Liver (tissue), 9 donors: ENCODE data around the gene CRLF1. TPM values are rescaled to one million over a fixed set of nuclear protein-coding genes. Genes with fewer than 3 reads are reported as not detected.

Source experiments
- DNase-seq: peaks from one replicate; pipeline ENCODE4 v3.0.0-alpha.2; 2017; ENCODE audit warnings: low spot score
- H3K27ac ChIP-seq, 2 donors: one replicate each; pipeline ENCODE4 v1.7.0; 2013; ENCODE audit warnings: inconsistent platforms in 2 of 2, low read length in 2 of 2, control low read depth in 1 of 2, low read depth in 1 of 2, mild to moderate bottlenecking in 1 of 2
- H3K27me3 ChIP-seq, 4 donors: one replicate each; pipeline versions ENCODE4 v1.6.1 to v1.7.0; 2013; ENCODE audit warnings: low read length in 3 of 4, inconsistent platforms in 1 of 4, mild to moderate bottlenecking in 1 of 4, moderate library complexity in 1 of 4; ENCODE audit not compliant: control insufficient read depth in 4 of 4, insufficient read depth in 4 of 4
- H3K36me3 ChIP-seq, 4 donors: one replicate each; pipeline versions ENCODE4 v1.6.1 to v1.7.0; 2013; ENCODE audit warnings: low read length in 3 of 4, mild to moderate bottlenecking in 3 of 4, low read depth in 1 of 4, moderate library complexity in 1 of 4; ENCODE audit not compliant: control insufficient read depth in 4 of 4, insufficient read depth in 3 of 4
- H3K4me1 ChIP-seq, 4 donors: one replicate each; pipeline versions ENCODE4 v1.6.1 to v1.7.0; 2013; ENCODE audit warnings: low read length in 3 of 4, mild to moderate bottlenecking in 3 of 4, moderate library complexity in 1 of 4; ENCODE audit not compliant: control insufficient read depth in 4 of 4, insufficient read depth in 4 of 4
- H3K4me3 ChIP-seq, 3 donors: one replicate each; pipeline versions ENCODE4 v1.6.1 to v1.7.0; 2013; ENCODE audit warnings: low read length in 3 of 3, control low read depth in 1 of 3, low read depth in 1 of 3, mild to moderate bottlenecking in 1 of 3
- H3K9ac ChIP-seq, 2 donors: one replicate each; pipeline ENCODE4 v1.7.0; 2013; ENCODE audit warnings: low read length in 2 of 2, mild to moderate bottlenecking in 2 of 2, moderate library complexity in 2 of 2, control low read depth in 1 of 2, low read depth in 1 of 2
- H3K9me3 ChIP-seq, 4 donors: one replicate each; pipeline versions ENCODE4 v1.6.1 to v1.7.0; 2013; ENCODE audit warnings: low read length in 3 of 4; ENCODE audit not compliant: control insufficient read depth in 4 of 4
- CTCF ChIP-seq: fragments of 150-350 bp; IDR thresholded peaks from 2 replicates; pipeline ENCODE4 v1.5.1; 2017; ENCODE audit warnings: improper control_type of control experiment, low read depth, low read length; ENCODE audit not compliant: missing input control
- EGR1 ChIP-seq, 2 donors: IDR thresholded peaks; 2 replicates each; pipeline ENCODE4 v1.6.1; 2016 to 2018; ENCODE audit warnings: antibody characterized with exemption in 2 of 2, low read depth in 2 of 2
- FOXA2 ChIP-seq: IDR thresholded peaks from 2 replicates; pipeline ENCODE4 v1.6.1; 2016; ENCODE audit warnings: antibody characterized with exemption
- GABPA ChIP-seq, 2 donors: IDR thresholded peaks in 1 of 2; conservative IDR thresholded peaks in 1 of 2; 2 replicates each; pipeline ENCODE4 v1.6.1; 2016; ENCODE audit warnings: antibody characterized with exemption in 2 of 2, mild to moderate bottlenecking in 1 of 2, moderate library complexity in 1 of 2
- HNF4A ChIP-seq, 2 donors: conservative IDR thresholded peaks; 2 replicates each; pipeline ENCODE4 v1.6.1; 2016; ENCODE audit warnings: antibody characterized with exemption in 2 of 2, mild to moderate bottlenecking in 2 of 2
- HNF4G ChIP-seq: IDR thresholded peaks from 2 replicates; pipeline ENCODE4 v1.6.1; 2016; ENCODE audit warnings: antibody characterized with exemption
- JUND ChIP-seq, 2 donors: IDR thresholded peaks; 2 replicates each; pipeline ENCODE4 v1.6.1; 2016; ENCODE audit warnings: antibody characterized with exemption in 2 of 2
- NR2F2 ChIP-seq: IDR thresholded peaks from 2 replicates; pipeline ENCODE4 v1.6.1; 2016; ENCODE audit warnings: antibody characterized with exemption
- REST ChIP-seq: IDR thresholded peaks from 2 replicates; pipeline ENCODE4 v1.6.1; 2016; ENCODE audit warnings: antibody characterized with exemption, mild to moderate bottlenecking
- RXRA ChIP-seq, 2 donors: IDR thresholded peaks; 2 replicates each; pipeline ENCODE4 v1.6.1; 2017 to 2018; ENCODE audit warnings: antibody characterized with exemption in 2 of 2, mild to moderate bottlenecking in 1 of 2
- SP1 ChIP-seq: IDR thresholded peaks from 2 replicates; pipeline ENCODE4 v1.6.1; 2018; ENCODE audit warnings: antibody characterized with exemption, mild to moderate bottlenecking
- TAF1 ChIP-seq: conservative IDR thresholded peaks from 2 replicates; pipeline ENCODE4 v1.6.1; 2016; ENCODE audit warnings: antibody characterized with exemption, mild to moderate bottlenecking
- YY1 ChIP-seq: IDR thresholded peaks from 2 replicates; pipeline ENCODE4 v1.6.1; 2016; ENCODE audit warnings: antibody characterized with exemption, mild to moderate bottlenecking
- WGBS: extraction: QIAGEN DNeasy Blood & Tissue Kit; methylation state at CpG from one replicate; pipeline ENCODE4 v1.1.7; 2013; 5-methylcytosine and 5-hydroxymethylcytosine counted together
- polyA plus RNA-seq, 2 donors: library from polyadenylated mRNA; stranded (reverse) in 1 of 2; unstranded in 1 of 2; fragments of 200-250 nt in 1 of 2; fragments of >200 nt in 1 of 2; fragmentation: Nextera tagmentation in 1 of 2; extraction: Ambion mirVana in 1 of 2; gene quantifications; one replicate each; pipeline versions ENCODE4 v1.2.1 to v1.2.3, GENCODE V29; 2013 to 2015
- total RNA-seq, 2 donors: library from RNA; depleted of rRNA; stranded (reverse); fragments of >200 nt; gene quantifications; one replicate each; pipeline ENCODE4 v1.2.3, GENCODE V29; 2014
- TF ChIP-seq, protein P1 (sequence below): IDR thresholded peaks from 2 replicates; pipeline ENCODE4 v1.6.1; 2016; ENCODE audit warnings: antibody characterized with exemption
- TF ChIP-seq, protein P2 (sequence below): IDR thresholded peaks from 2 replicates; pipeline ENCODE4 v1.6.1; 2016; ENCODE audit warnings: antibody characterized with exemption
- TF ChIP-seq, protein P3 (sequence below): IDR thresholded peaks from 2 replicates; pipeline ENCODE4 v1.6.1; 2016; ENCODE audit warnings: antibody characterized with exemption
- donor health status: healthy.
- donor health status: healthy.
- donor health status: healthy.
- donor health status: healthy.
- donor health status: healthy.

Gene CRLF1
- total and polyA plus RNA-seq, 4 donors: 0.49 to 1.9 (median 1.6) TPM; not detected in 1

GRCh38 chr19:18634612-18635297 is 28.2 kb upstream of the CRLF1 start:
- H3K9ac ChIP-seq: no peak overlapping the region
- no peak overlapping the region for H3K27ac ChIP-seq
- H3K4me3 ChIP-seq: no peak overlapping the region
- WGBS: 57% methylated on average over 12 of the region's 12 CpGs
- no peaks in the 10 kb centered on the region for H3K9me3 ChIP-seq
- no peak for TF ChIP-seq NR2F2
- no peak for TF ChIP-seq YY1
- TF ChIP-seq, protein P1, sequence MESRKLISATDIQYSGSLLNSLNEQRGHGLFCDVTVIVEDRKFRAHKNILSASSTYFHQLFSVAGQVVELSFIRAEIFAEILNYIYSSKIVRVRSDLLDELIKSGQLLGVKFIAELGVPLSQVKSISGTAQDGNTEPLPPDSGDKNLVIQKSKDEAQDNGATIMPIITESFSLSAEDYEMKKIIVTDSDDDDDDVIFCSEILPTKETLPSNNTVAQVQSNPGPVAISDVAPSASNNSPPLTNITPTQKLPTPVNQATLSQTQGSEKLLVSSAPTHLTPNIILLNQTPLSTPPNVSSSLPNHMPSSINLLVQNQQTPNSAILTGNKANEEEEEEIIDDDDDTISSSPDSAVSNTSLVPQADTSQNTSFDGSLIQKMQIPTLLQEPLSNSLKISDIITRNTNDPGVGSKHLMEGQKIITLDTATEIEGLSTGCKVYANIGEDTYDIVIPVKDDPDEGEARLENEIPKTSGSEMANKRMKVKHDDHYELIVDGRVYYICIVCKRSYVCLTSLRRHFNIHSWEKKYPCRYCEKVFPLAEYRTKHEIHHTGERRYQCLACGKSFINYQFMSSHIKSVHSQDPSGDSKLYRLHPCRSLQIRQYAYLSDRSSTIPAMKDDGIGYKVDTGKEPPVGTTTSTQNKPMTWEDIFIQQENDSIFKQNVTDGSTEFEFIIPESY: no peak
- peaks cover 5 to 17% (median 12%) of the 10 kb centered on the region in 4 donors for H3K4me1 ChIP-seq
- no peaks in the 10 kb centered on the region for H3K36me3 ChIP-seq
- DNase-seq: no peak
- H3K27me3 ChIP-seq: no peaks in the 10 kb centered on the region

DNA sequence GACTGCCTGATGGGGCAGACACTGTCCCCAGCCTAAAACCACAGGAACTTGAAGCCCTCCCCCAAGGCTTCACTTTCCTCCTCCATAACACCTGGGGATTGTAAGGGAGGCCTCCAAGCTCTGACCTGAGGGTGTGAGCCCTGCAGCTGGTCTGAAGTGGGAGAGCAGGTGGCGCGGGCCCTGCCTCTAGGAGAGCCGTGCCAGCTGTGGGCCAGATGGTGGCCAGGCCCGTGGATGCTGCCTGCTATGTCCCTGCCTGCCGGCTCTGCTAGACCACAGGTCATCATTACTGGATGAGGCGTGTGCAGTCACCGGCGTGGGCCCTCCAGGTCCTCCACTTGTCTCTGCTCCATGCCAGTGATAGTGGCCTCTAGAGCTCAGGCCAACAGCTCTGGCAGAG is 26.7 kb upstream of the CRLF1 start:
- TF ChIP-seq YY1: no peak
- TF ChIP-seq EGR1 (IDR thresholded peaks at IDR 0.05; ENCODE audit: low read depth in 2 of 2): no peak
- no peak for TF ChIP-seq REST
- no peak for TF ChIP-seq HNF4A (conservative IDR thresholded peaks at IDR 0.05)
- no peak for TF ChIP-seq JUND (IDR thresholded peaks at IDR 0.05)
- no peak for TF ChIP-seq GABPA (IDR thresholded peaks at IDR 0.05 in 1 of 2, conservative IDR thresholded peaks at IDR 0.05 in 1 of 2)
- no peak for TF ChIP-seq RXRA (IDR thresholded peaks at IDR 0.05)
- TF ChIP-seq TAF1: no peak
- TF ChIP-seq, protein P2, sequence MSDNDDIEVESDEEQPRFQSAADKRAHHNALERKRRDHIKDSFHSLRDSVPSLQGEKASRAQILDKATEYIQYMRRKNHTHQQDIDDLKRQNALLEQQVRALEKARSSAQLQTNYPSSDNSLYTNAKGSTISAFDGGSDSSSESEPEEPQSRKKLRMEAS: no peak
- TF ChIP-seq FOXA2: no peak
- no peak for TF ChIP-seq HNF4G
- TF ChIP-seq, protein P3, sequence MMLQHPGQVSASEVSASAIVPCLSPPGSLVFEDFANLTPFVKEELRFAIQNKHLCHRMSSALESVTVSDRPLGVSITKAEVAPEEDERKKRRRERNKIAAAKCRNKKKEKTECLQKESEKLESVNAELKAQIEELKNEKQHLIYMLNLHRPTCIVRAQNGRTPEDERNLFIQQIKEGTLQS: no peak
- TF ChIP-seq CTCF: no peak
- no peak for TF ChIP-seq SP1
- TF ChIP-seq, protein P1: no peak
- no peak for TF ChIP-seq NR2F2
- Histone ChIP-seq H3K4me1 (peaks cover 5 to 16% (median 11%) of the 10 kb centered on the region in 4 donors), H3K9ac (no peak overlapping the region), H3K9me3 (no peaks in the 10 kb centered on the region), H3K27me3 (no peaks in the 10 kb centered on the region), H3K36me3 (no peaks in the 10 kb centered on the region), H3K4me3 (no peak overlapping the region), H3K27ac (no peak overlapping the region)
- no peak for DNase-seq
- WGBS: 92% methylated on average over 8 of the region's 8 CpGs
